PFSK-1 (cell line): ENCODE results near the gene XPR1.

Experiments used
- FOXP2 ChIP-seq: optimal IDR thresholded peaks from 2 replicates; pipeline ENCODE3; 2011; ENCODE audit warnings: borderline replicate concordance, control low read depth, inconsistent platforms; ENCODE audit not compliant: insufficient read depth; ENCODE audit errors: extremely low read length, extremely low read depth
- POLR2AphosphoS5 ChIP-seq: IDR thresholded peaks from 2 replicates; pipeline ENCODE4 v1.6.1; 2012; ENCODE audit warnings: low read depth, mild to moderate bottlenecking, control low read depth, low read length, moderate library complexity
- REST ChIP-seq, 2 experiments: IDR thresholded peaks; 2 replicates each; pipeline versions ENCODE4 v1.6.1 to v1.8.0; 2011 to 2012; ENCODE audit warnings: low read depth in 2 of 2, low read length in 2 of 2, control low read depth in 1 of 2, inconsistent platforms in 1 of 2, mild to moderate bottlenecking in 1 of 2, moderate library complexity in 1 of 2; ENCODE audit not compliant: insufficient read depth in 1 of 2
- SIN3A ChIP-seq: IDR thresholded peaks from 2 replicates; pipeline ENCODE4 v1.6.1; 2012; ENCODE audit warnings: mild to moderate bottlenecking, low read length, moderate library complexity, borderline replicate concordance; ENCODE audit not compliant: insufficient read depth
- TAF1 ChIP-seq: IDR thresholded peaks from 2 replicates; pipeline ENCODE4 v1.6.1; 2012; ENCODE audit warnings: low read length, control low read depth, borderline replicate concordance; ENCODE audit not compliant: insufficient read depth

Gene XPR1

GRCh38 chr1:180633057-180634056, 1.5 kb downstream of the XPR1 start:
- TF ChIP-seq FOXP2: no peak
- peak in 1 of 2 experiments; percentile 74; a peak in 1 of 4 replicates for TF ChIP-seq REST (IDR thresholded peaks at IDR 0.05; ENCODE audit: insufficient read depth in 1 of 2, low read depth in 2 of 2, low read length in 2 of 2)
- TF ChIP-seq POLR2AphosphoS5: no peak

DNA sequence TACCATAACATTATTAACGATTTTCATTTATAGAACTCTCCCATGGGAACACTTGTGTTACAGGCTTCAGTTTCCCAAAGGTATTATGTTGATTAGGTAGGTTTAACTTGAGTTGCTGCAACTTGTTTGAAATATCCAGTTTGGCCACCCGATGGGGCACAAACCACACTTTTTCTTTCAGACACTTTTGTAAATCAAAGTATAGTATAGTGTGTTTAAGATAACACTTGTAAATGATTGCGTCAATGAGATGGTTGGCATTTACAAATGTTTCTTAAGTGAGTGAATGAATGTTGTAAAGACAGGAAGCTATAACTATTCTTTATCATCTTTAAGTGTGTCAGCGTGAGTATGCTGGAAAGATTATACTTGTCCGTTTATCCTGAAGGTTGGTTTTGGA, 4.3 kb downstream of the XPR1 start:
- TF ChIP-seq SIN3A (no peak), REST (IDR thresholded peaks at IDR 0.05; ENCODE audit: insufficient read depth in 1 of 2, low read depth in 2 of 2, low read length in 2 of 2) (no peak), POLR2AphosphoS5 (no peak), FOXP2 (no peak), TAF1 (no peak)

- TF ChIP-seq TAF1 (no peak), FOXP2 (no peak)
Measured at GRCh38 chr1:180639871-180640270, 8.0 kb downstream of the XPR1 start.

GRCh38 chr1:180640531-180640949, 8.7 kb downstream of the XPR1 start:
- no peak for TF ChIP-seq SIN3A
- no peak for TF ChIP-seq POLR2AphosphoS5
- no peak for TF ChIP-seq REST (IDR thresholded peaks at IDR 0.05; ENCODE audit: insufficient read depth in 1 of 2, low read depth in 2 of 2, low read length in 2 of 2)
- no peak for TF ChIP-seq FOXP2
- no peak for TF ChIP-seq TAF1

DNA sequence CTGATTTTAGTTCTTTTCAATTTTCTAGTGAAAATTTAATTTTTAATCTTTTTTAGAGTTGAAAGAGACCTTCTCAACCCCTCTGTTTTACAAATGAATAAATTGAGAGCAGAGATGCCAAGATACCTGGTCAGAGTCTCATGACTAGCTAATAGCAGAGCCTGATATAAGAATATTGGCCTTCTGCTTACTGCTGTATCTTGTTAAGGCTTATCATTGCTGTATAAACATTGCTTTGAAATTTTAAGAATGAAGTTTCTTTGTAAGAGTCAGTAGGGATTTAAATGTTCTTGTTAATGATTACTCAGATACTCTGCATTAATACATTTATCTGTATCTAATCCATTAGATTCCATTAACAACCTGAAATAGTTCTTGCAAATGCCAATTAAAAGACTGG, 9.8 kb downstream of the XPR1 start:
- TF ChIP-seq POLR2AphosphoS5 (no peak), TAF1 (no peak), REST (IDR thresholded peaks at IDR 0.05; ENCODE audit: insufficient read depth in 1 of 2, low read depth in 2 of 2, low read length in 2 of 2) (no peak)
